Measurements from ENCODE around the gene TMEM245.
A peak's percentile ranks its signal among the peaks of the same experiment; 100 is the strongest.

Gene TMEM245

DNA sequence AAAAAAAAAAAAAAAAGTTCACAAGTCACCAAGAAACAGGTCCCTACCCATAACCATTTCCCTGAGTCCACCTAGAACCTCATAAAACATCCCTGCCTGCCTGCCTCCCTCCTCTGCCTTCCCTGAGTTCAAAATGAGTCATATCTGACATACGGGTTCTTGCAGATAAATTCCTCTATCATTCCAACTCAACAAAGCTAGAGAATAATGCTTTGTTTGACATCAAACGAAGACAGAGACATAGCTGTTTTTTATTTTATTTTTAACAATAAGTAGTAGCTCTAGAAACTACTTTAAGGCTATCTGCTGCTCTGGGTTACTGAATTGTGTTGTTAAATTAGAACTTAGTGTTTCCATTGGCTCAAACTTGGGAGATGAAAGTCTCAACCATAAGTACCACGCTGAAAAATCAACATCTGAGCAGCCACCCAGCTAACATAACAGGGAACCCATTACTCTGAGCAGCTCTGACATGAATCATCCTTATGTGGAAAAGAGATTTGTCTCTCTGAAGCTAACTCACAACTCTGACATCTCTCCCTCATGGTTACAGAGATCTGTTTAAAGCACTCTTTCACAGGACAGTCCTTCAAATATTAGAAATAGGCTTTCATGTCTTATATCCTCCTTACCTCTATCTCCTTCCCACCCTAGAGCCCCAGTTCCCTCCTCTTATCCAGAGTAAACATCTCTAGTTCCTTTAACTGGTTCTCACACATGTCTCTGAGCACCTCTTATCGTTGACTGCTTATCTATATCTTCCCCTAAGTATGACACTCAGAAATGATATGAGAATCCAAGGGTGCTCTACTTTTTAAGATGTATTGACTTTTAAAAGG lies 12.1 kb downstream of the TMEM245 start:
- no peak for DNase-seq (ENCODE audit: low read depth, low spot score)
- peak overlapping the region; percentile 82 for H3K27ac ChIP-seq

DNA sequence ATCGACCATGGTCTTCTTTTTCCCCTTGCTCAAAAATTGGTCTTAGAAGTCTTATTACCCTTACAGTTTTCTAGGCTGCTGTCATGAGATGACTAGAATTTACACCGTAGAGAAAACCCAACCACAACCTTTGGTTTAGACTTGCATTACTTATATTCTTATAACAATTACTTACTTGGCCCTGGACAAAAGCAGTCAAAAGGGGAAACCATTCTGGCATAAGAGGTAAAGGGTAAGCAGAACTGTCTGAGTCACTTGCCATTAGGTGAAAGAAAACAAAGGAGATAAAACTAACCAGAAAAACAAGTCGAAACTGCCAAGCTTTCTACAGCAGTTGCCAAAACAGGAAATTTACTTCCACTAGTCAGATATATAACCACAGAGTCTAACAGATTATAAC lies 17.9 kb downstream of the TMEM245 start:
- H3K27ac ChIP-seq = peak overlapping the region; percentile 76
- peak; percentile 80 for DNase-seq (ENCODE audit: low read depth, low spot score)

- H3K27ac ChIP-seq = peak overlapping the region; percentile 76
- no peak for DNase-seq (ENCODE audit: low read depth, low spot score)
Measured at GRCh38 chr9:109101202-109101595, 18.5 kb downstream of the TMEM245 start.

- no peak for DNase-seq (ENCODE audit: low read depth, low spot score)
- H3K27ac ChIP-seq = peak overlapping the region; percentile 76
Measured at GRCh38 chr9:109100543-109101201, 19.1 kb downstream of the TMEM245 start.

- peak overlapping the region; percentile 32 for H3K27ac ChIP-seq
- no peak for DNase-seq (ENCODE audit: low read depth, low spot score)
Measured at GRCh38 chr9:109098960-109099308, 20.8 kb downstream of the TMEM245 start.

GRCh38 chr9:109098171-109098959 lies 21.4 kb downstream of the TMEM245 start:
- H3K27ac ChIP-seq = peak overlapping the region; percentile 32
- DNase-seq (ENCODE audit: low read depth, low spot score) = no peak

DNA sequence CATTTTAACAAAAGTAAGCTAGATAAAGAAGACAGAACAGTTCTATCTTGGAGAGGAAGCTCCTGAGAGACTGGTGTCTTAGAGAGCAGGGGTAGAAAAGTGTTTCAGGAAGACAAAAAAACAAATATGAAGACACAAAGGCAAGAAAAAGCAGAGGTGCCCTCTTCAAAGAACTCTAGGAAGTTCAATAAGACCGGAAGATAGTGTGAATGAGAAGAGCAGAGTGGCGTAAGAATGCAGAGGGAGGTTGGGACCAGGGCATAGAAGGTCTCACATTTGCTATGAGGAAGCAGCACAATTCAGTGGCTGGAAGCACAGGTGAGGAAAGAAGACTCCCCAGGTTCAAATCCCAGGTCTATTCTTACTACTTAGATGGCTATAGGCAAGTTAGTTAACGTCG lies 22.6 kb downstream of the TMEM245 start:
- H3K27ac ChIP-seq = no peak overlapping the region
- no peak for DNase-seq (ENCODE audit: low read depth, low spot score)

- DNase-seq (ENCODE audit: low read depth, low spot score) = no peak
- no peak overlapping the region for H3K27ac ChIP-seq
Measured at GRCh38 chr9:109095321-109095720, 24.4 kb downstream of the TMEM245 start.

GRCh38 chr9:109094268-109094667 lies 25.5 kb downstream of the TMEM245 start:
- no peak overlapping the region for H3K27ac ChIP-seq
- no peak for DNase-seq (ENCODE audit: low read depth, low spot score)

DNA sequence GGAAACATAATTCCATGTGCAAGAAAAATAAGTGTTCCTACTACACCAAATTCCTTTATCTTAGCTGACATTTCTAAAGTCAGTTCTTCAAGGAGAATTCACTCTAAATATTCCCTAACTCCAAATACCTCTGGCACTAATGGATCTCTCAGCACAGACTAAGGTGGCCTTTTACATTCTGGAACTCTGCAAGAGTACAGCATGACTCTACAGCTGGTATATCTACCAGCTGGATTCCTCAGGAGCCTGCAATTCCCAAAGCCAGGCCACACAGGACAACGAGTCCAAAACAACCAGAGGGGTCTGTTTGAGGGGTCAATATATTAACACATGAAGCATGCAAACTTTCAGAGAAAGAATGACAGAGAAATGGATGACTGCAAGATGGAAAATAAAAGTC lies 27.2 kb downstream of the TMEM245 start:
- H3K27ac ChIP-seq = no peak overlapping the region
- no peak for DNase-seq (ENCODE audit: low read depth, low spot score)

GRCh38 chr9:109092051-109092580 lies 27.6 kb downstream of the TMEM245 start:
- no peak overlapping the region for H3K27ac ChIP-seq
- no peak for DNase-seq (ENCODE audit: low read depth, low spot score)

- H3K27ac ChIP-seq = peak overlapping the region; percentile 3
- DNase-seq (ENCODE audit: low read depth, low spot score) = no peak
Measured at GRCh38 chr9:109088221-109088620, 31.5 kb downstream of the TMEM245 start.

DNA sequence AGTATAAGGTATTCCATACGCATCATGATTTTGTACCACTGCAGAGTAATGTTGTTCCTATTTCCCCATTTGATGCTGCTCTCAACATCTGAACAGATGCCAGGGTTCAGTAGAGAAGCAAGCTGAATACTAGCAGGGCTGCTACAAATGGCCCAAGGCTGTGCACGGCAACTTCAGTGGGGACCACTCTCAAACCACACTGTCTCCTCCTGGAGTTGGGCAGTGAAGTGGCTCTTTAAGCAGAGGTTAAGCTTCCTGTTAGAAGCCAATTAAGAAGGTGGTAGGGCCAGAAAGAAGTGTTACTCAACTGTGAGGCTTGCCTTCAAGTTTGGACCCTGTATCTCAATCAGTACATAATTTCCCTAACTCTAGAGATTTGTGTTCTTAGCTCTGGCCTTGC lies 32.0 kb downstream of the TMEM245 start:
- H3K27ac ChIP-seq = peak overlapping the region; percentile 3

DNA sequence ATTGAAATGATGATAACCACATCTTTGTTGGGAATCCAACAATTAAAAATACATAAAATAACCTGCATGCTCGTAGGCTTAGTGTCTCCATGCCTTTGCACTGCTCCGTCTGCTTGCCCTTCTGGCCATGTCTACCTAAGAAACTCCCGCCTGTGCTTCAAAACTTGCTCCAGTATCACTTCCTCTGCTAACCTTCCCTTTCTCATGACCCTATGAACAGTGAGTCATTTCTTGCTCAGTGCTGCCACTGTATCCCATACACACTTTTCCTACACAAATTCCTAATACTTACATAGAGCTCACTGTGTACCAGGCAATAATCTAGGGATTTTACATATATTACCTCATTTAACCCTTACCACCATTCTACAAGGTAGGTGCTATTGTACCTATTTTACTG lies 33.5 kb downstream of the TMEM245 start:
- no peak overlapping the region for H3K27ac ChIP-seq
- DNase-seq (ENCODE audit: low read depth, low spot score) = no peak

More for the DNA sequence above, 32.0 kb downstream of the TMEM245 start:
- DNase-seq (ENCODE audit: low read depth, low spot score) = no peak

DNA sequence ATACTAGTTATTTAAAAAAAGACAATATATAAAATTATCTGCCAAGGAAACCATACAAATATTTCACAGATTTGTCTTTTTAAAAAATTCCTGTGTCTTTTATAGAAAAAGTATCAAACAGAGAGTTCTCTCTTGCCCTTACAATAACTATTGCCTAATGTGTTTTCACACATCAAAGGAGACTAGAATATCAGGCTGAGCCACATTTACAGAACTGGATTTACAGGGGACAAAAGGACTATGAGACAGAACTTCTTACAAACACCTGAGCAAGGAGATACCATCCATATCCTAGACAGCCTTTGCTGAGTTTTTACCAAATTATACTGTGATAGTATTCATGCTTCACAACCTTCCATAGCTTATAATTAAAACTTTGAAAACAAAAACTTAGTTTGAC lies 34.2 kb downstream of the TMEM245 start:
- H3K27ac ChIP-seq = no peak overlapping the region
- no peak for DNase-seq (ENCODE audit: low read depth, low spot score)

GRCh38 chr9:109083813-109084405 lies 35.8 kb downstream of the TMEM245 start:
- DNase-seq (ENCODE audit: low read depth, low spot score) = no peak
- H3K27ac ChIP-seq = no peak overlapping the region

GRCh38 chr9:109083141-109083540 lies 36.6 kb downstream of the TMEM245 start:
- no peak overlapping the region for H3K27ac ChIP-seq
- DNase-seq (ENCODE audit: low read depth, low spot score) = no peak

DNA sequence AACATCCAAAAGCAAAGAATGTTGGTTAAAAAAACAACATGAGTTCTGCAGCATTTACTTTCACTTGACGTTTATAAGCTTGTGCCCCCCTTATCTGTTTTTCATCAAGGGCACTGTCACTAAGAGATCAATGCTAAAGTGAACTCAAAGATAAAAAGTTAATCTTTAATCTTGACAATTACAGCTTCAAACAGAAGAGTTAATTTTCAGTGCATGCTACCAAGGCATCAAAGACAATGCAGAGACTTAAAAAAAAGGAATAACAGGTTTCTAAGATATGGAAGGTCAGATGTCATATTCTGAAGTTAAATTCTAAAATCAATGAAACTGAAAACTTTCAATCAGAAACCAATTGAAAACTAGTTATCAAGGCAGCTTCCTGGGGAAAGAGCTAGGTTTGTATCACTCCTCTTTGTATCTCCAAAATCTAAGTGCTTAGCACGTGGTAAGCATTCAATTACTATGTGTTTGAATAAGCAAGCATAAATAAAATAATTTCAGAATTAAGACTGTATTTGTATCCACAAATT lies 37.6 kb downstream of the TMEM245 start:
- H3K27ac ChIP-seq = no peak overlapping the region
- DNase-seq (ENCODE audit: low read depth, low spot score) = no peak

- DNase-seq (ENCODE audit: low read depth, low spot score) = no peak
- H3K27ac ChIP-seq = no peak overlapping the region
Measured at GRCh38 chr9:109074236-109074889, 45.4 kb downstream of the TMEM245 start.
